ENCODE results near the gene RPL28.

DNA sequence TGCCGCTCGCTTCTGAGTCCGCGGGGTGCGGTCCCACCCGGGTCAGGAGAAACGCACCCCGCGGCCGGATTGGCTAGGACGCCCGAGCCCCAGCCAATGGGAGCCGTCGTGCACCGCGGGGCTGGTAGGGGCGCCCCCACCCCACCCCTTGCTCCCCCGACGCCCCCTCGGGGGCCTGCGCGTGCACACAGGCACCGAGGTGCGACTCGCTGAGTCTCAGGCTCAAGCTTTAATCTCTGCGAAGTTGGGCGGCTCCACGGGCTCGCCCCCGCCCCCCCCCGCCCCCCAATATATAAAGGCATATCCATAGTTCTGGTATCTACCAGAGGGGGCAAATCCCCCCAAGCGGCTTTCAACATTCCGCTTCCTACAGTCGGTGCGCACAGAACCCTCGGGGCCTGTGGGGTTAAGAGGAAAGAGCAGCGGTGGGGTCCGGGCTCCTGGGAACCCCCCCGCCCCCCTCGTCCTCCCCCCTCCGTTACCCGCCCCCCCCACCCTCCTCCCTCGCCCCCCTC is 31.0 kb upstream of the RPL28 start, which contains the start of gene COX6B2:
- TF ChIP-seq FOXA2 (IDR thresholded peaks at IDR 0.05) (no peak), RAD21 (IDR thresholded peaks at IDR 0.05) (no peak), RXRA (IDR thresholded peaks at IDR 0.05) (no peak), YY1 (IDR thresholded peaks at IDR 0.05) (no peak), GABPA (IDR thresholded peaks at IDR 0.05 in 1 of 2, conservative IDR thresholded peaks at IDR 0.05 in 1 of 2) (no peak), TAF1 (conservative IDR thresholded peaks at IDR 0.05) (no peak), JUND (IDR thresholded peaks at IDR 0.05) (no peak)
- TF ChIP-seq, protein P1, sequence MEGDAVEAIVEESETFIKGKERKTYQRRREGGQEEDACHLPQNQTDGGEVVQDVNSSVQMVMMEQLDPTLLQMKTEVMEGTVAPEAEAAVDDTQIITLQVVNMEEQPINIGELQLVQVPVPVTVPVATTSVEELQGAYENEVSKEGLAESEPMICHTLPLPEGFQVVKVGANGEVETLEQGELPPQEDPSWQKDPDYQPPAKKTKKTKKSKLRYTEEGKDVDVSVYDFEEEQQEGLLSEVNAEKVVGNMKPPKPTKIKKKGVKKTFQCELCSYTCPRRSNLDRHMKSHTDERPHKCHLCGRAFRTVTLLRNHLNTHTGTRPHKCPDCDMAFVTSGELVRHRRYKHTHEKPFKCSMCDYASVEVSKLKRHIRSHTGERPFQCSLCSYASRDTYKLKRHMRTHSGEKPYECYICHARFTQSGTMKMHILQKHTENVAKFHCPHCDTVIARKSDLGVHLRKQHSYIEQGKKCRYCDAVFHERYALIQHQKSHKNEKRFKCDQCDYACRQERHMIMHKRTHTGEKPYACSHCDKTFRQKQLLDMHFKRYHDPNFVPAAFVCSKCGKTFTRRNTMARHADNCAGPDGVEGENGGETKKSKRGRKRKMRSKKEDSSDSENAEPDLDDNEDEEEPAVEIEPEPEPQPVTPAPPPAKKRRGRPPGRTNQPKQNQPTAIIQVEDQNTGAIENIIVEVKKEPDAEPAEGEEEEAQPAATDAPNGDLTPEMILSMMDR (IDR thresholded peaks at IDR 0.05; ENCODE audit: low read depth, low read length, missing input control), result no peak
- TF ChIP-seq, protein P2, sequence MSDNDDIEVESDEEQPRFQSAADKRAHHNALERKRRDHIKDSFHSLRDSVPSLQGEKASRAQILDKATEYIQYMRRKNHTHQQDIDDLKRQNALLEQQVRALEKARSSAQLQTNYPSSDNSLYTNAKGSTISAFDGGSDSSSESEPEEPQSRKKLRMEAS (IDR thresholded peaks at IDR 0.05), result no peak
- TF ChIP-seq, protein P3, sequence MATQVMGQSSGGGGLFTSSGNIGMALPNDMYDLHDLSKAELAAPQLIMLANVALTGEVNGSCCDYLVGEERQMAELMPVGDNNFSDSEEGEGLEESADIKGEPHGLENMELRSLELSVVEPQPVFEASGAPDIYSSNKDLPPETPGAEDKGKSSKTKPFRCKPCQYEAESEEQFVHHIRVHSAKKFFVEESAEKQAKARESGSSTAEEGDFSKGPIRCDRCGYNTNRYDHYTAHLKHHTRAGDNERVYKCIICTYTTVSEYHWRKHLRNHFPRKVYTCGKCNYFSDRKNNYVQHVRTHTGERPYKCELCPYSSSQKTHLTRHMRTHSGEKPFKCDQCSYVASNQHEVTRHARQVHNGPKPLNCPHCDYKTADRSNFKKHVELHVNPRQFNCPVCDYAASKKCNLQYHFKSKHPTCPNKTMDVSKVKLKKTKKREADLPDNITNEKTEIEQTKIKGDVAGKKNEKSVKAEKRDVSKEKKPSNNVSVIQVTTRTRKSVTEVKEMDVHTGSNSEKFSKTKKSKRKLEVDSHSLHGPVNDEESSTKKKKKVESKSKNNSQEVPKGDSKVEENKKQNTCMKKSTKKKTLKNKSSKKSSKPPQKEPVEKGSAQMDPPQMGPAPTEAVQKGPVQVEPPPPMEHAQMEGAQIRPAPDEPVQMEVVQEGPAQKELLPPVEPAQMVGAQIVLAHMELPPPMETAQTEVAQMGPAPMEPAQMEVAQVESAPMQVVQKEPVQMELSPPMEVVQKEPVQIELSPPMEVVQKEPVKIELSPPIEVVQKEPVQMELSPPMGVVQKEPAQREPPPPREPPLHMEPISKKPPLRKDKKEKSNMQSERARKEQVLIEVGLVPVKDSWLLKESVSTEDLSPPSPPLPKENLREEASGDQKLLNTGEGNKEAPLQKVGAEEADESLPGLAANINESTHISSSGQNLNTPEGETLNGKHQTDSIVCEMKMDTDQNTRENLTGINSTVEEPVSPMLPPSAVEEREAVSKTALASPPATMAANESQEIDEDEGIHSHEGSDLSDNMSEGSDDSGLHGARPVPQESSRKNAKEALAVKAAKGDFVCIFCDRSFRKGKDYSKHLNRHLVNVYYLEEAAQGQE (IDR thresholded peaks at IDR 0.05), result no peak
- TF ChIP-seq, protein P4, sequence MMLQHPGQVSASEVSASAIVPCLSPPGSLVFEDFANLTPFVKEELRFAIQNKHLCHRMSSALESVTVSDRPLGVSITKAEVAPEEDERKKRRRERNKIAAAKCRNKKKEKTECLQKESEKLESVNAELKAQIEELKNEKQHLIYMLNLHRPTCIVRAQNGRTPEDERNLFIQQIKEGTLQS (IDR thresholded peaks at IDR 0.05), result no peak

Data from liver (tissue), 3 donors.